H1 (cell line): ENCODE measurements around the gene EPDR1. TPM values are rescaled to one million over a fixed set of nuclear protein-coding genes. Genes with fewer than 3 reads are reported as not detected.

Experiments used
- CTCF ChIA-PET: fragments of 300-600 bp; sonication (Branson Sonifier 250); formaldehyde crosslinking; loops from one replicate; lab custom pipeline; 2021; ENCODE audit not compliant: partially characterized antibody; lab: Charles Lee
- POLR2A ChIA-PET: fragments of 300-600 bp; sonication (Branson Sonifier 250); formaldehyde crosslinking; loops from one replicate; lab custom pipeline; 2021; ENCODE audit warnings: inconsistent platforms; ENCODE audit not compliant: partially characterized antibody; lab: Charles Lee
- DNase-seq, 2 experiments: peaks; one replicate each; pipeline versions ENCODE4 v3.0.0 to v3.0.0-alpha.2; 2010 to 2022; ENCODE audit warnings: low spot score in 2 of 2, low read depth in 1 of 2, mixed read lengths in 1 of 2
- FAIRE-seq: peaks from 2 replicates; lab custom pipeline; 2011; peaks lifted over from hg19 to GRCh38; lab: Jason Lieb, UNC
- H2AFZ ChIP-seq: 2 replicates; pipeline ENCODE4 v1.8.1; 2012; ENCODE audit warnings: low read length, inconsistent platforms
- H2AK5ac ChIP-seq: 2 replicates; pipeline ENCODE4 v1.6.1; 2013; ENCODE audit warnings: low read depth, low read length
- H2BK120ac ChIP-seq: replicated peaks from 2 replicates; pipeline ENCODE3; 2013; ENCODE audit warnings: low read depth, low read length, inconsistent platforms
- H2BK12ac ChIP-seq: 2 replicates; pipeline ENCODE4 v1.6.1; 2013; ENCODE audit warnings: low read depth, low read length
- H2BK15ac ChIP-seq: 2 replicates; pipeline ENCODE4 v1.6.1; 2013; ENCODE audit warnings: low read length
- H2BK20ac ChIP-seq: 2 replicates; pipeline ENCODE4 v1.6.1; 2013; ENCODE audit warnings: low read length
- H2BK5ac ChIP-seq: 2 replicates; pipeline ENCODE4 v1.6.1; 2013; ENCODE audit warnings: low read depth, low read length
- H3K14ac ChIP-seq: 2 replicates; pipeline ENCODE4 v1.6.1; 2013; ENCODE audit warnings: inconsistent platforms; ENCODE audit not compliant: insufficient read length
- H3K18ac ChIP-seq: 2 replicates; pipeline ENCODE4 v1.6.1; 2013; ENCODE audit warnings: low read length; ENCODE audit errors: extremely low read depth
- H3K23ac ChIP-seq: 2 replicates; pipeline ENCODE4 v1.6.1; 2013; ENCODE audit warnings: inconsistent platforms; ENCODE audit not compliant: insufficient read length
- H3K23me2 ChIP-seq: 2 replicates; pipeline ENCODE4 v1.6.1; 2013; ENCODE audit warnings: low read depth, low read length
- H3K27ac ChIP-seq: 2 replicates; pipeline ENCODE4 v1.6.1; 2011; ENCODE audit warnings: low read depth, low read length, inconsistent platforms
- H3K27me3 ChIP-seq, 4 experiments: replicated peaks in 1 of 4; 1 replicate in 1 of 4; 2 replicates in 3 of 4; pipeline versions ENCODE4 v1.6.1 to v1.8.1; 2011 to 2013; ENCODE audit warnings: low read length in 3 of 4, mild to moderate bottlenecking in 3 of 4, inconsistent platforms in 2 of 4, mixed read lengths in 2 of 4, moderate library complexity in 1 of 4; ENCODE audit not compliant: control insufficient read depth in 3 of 4, insufficient read depth in 3 of 4; ENCODE audit errors: extremely low read depth in 1 of 4
- H3K36me3 ChIP-seq, 4 experiments: 2 replicates each; pipeline versions ENCODE4 v1.6.1 to v1.8.1; 2011 to 2013; ENCODE audit warnings: mild to moderate bottlenecking in 4 of 4, low read length in 3 of 4, moderate library complexity in 2 of 4, control low read depth in 1 of 4, inconsistent platforms in 1 of 4; ENCODE audit not compliant: insufficient read depth in 4 of 4, control insufficient read depth in 2 of 4
- H3K4ac ChIP-seq: replicated peaks from 2 replicates; pipeline ENCODE3; 2013; ENCODE audit warnings: low read length, low read depth, mixed read lengths, inconsistent platforms; ENCODE audit not compliant: insufficient read length
- H3K4me1 ChIP-seq, 4 experiments: replicated peaks in 1 of 4; 1 replicate in 1 of 4; 2 replicates in 3 of 4; pipeline versions ENCODE4 v1.6.1 to v1.8.1; 2011 to 2013; ENCODE audit warnings: low read length in 3 of 4, inconsistent platforms in 2 of 4, mixed read lengths in 1 of 4; ENCODE audit not compliant: insufficient read depth in 4 of 4, control insufficient read depth in 3 of 4
- H3K4me2 ChIP-seq, 2 experiments: 2 replicates each; pipeline versions ENCODE4 v1.6.1 to v1.8.1; 2011 to 2013; ENCODE audit warnings: low read depth in 2 of 2, low read length in 2 of 2, control low read depth in 1 of 2, inconsistent platforms in 1 of 2, mild to moderate bottlenecking in 1 of 2; ENCODE audit not compliant: insufficient read depth in 1 of 2
- H3K4me3 ChIP-seq, 4 experiments: fragments of 200-600, 300-600 bp in 1 of 4; sonication (generic), shearing (Covaris generic), sonication (Bioruptor Twin) in 1 of 4; 2 replicates each; pipeline versions ENCODE4 v1.5.1 to v1.8.1; 2011 to 2016; ENCODE audit warnings: low read length in 4 of 4, low read depth in 3 of 4, control low read depth in 2 of 4, inconsistent platforms in 2 of 4, mild to moderate bottlenecking in 2 of 4, mixed read lengths in 1 of 4, moderate library complexity in 1 of 4; ENCODE audit not compliant: insufficient read depth in 2 of 4; ENCODE audit errors: extremely low read depth in 1 of 4
- H3K56ac ChIP-seq: replicated peaks from 2 replicates; pipeline ENCODE3; 2013; ENCODE audit warnings: low read depth, mild to moderate bottlenecking, mixed read lengths, low read length, inconsistent platforms; ENCODE audit not compliant: insufficient read length
- H3K79me1 ChIP-seq: 2 replicates; pipeline ENCODE4 v1.6.1; 2013; ENCODE audit warnings: low read depth, low read length, control low read depth
- H3K79me2 ChIP-seq, 2 experiments: 2 replicates each; pipeline versions ENCODE4 v1.6.1 to v1.8.1; 2012 to 2013; ENCODE audit warnings: low read length in 2 of 2, mild to moderate bottlenecking in 2 of 2, inconsistent platforms in 1 of 2; ENCODE audit not compliant: insufficient read depth in 2 of 2, control insufficient read depth in 1 of 2
- H3K9ac ChIP-seq, 4 experiments: replicated peaks in 1 of 4; 1 replicate in 1 of 4; 2 replicates in 3 of 4; pipeline versions ENCODE4 v1.6.1 to v1.8.1; 2011 to 2013; ENCODE audit warnings: low read depth in 3 of 4, low read length in 3 of 4, control low read depth in 2 of 4, mild to moderate bottlenecking in 2 of 4, moderate library complexity in 2 of 4, inconsistent platforms in 1 of 4; ENCODE audit errors: extremely low read depth in 1 of 4
- H3K9me3 ChIP-seq, 2 experiments: 2 replicates each; pipeline versions ENCODE4 v1.6.1 to v1.8.1; 2012 to 2013; ENCODE audit warnings: mild to moderate bottlenecking in 2 of 2, moderate library complexity in 2 of 2, control low read depth in 1 of 2, inconsistent platforms in 1 of 2, low read depth in 1 of 2, low read length in 1 of 2, mixed read lengths in 1 of 2; ENCODE audit not compliant: insufficient read depth in 2 of 2
- H4K20me1 ChIP-seq, 2 experiments: replicated peaks in 1 of 2; 2 replicates each; pipeline versions ENCODE3 to v1.8.1; 2011 to 2013; ENCODE audit warnings: inconsistent platforms in 2 of 2, low read length in 2 of 2, mild to moderate bottlenecking in 1 of 2; ENCODE audit not compliant: insufficient read depth in 2 of 2, control insufficient read depth in 1 of 2
- H4K5ac ChIP-seq: 2 replicates; pipeline ENCODE4 v1.6.1; 2013; ENCODE audit warnings: low read length, low read depth, mixed read lengths, inconsistent platforms; ENCODE audit not compliant: insufficient read length
- H4K8ac ChIP-seq: 2 replicates; pipeline ENCODE4 v1.8.0; 2013; ENCODE audit warnings: mild to moderate bottlenecking, moderate library complexity, low read length, inconsistent platforms; ENCODE audit not compliant: insufficient read depth; ENCODE audit errors: extremely low read depth
- H4K91ac ChIP-seq: replicated peaks from 2 replicates; pipeline ENCODE3; 2013; ENCODE audit warnings: low read length, mixed read lengths, inconsistent platforms; ENCODE audit not compliant: insufficient read length
- CTBP2 ChIP-seq: IDR thresholded peaks from 2 replicates; pipeline ENCODE4 v1.7.0; 2011; ENCODE audit warnings: borderline replicate concordance, mild to moderate bottlenecking, moderate library complexity, mixed read lengths, low read length; ENCODE audit not compliant: insufficient read depth, insufficient read length
- POU5F1 ChIP-seq: IDR thresholded peaks from 2 replicates; pipeline ENCODE4 v1.6.1; 2011; ENCODE audit warnings: low read depth, mild to moderate bottlenecking, low read length, moderate library complexity
- RNF2 ChIP-seq: fragments of 200-900, 300-1000 bp; sonication (generic); IDR thresholded peaks from 2 replicates; pipeline ENCODE4 v1.7.1; 2016; ENCODE audit warnings: borderline replicate concordance, low read depth, mild to moderate bottlenecking, antibody characterized with exemption, low read length; ENCODE audit not compliant: poor library complexity, severe bottlenecking; ENCODE audit errors: missing control alignments
- WGBS, 2 experiments: shearing (Covaris generic) in 1 of 2; methylation state at CpG; one replicate each; pipeline versions ENCODE4 v1.1.6 to v1.1.7; 2013 to 2015; ENCODE audit warnings: low lambda C conversion rate in 2 of 2, mixed read lengths in 2 of 2, inconsistent platforms in 1 of 2, low coverage in 1 of 2, missing lambda C conversion rate in 1 of 2; ENCODE audit not compliant: insufficient replicate concordance in 2 of 2, insufficient coverage in 1 of 2, insufficient read length in 1 of 2; ENCODE audit errors: extremely low coverage in 1 of 2, missing lambda C conversion rate in 1 of 2; 5-methylcytosine and 5-hydroxymethylcytosine counted together
- polyA plus RNA-seq, 7 experiments: library from polyadenylated mRNA; depleted of rRNA in 3 of 7; stranded (reverse) in 5 of 7; unstranded in 2 of 7; fragments of >200 nt in 5 of 7; fragments of 200-250 nt in 2 of 7; gene quantifications; 1 replicate in 5 of 7; 2 replicates in 1 of 7; 4 replicates in 1 of 7; pipeline versions ENCODE4 v1.2.1 to v1.2.3, GENCODE V29; 2011 to 2013; ENCODE audit warnings: missing spikeins in 2 of 7, mixed read lengths in 2 of 7
- total RNA-seq: library from RNA; stranded (reverse); fragmentation: NEBNext Ultra II Directional; extraction: Animal tissue kit (Norgen Biotek cat#: 25700); gene quantifications from 2 replicates; pipeline ENCODE4 v1.2.1, GENCODE V29; 2021
- TF ChIP-seq, protein P1 (sequence below): IDR thresholded peaks from 2 replicates; pipeline ENCODE4 v1.6.1; 2012; ENCODE audit warnings: inconsistent platforms
- TF ChIP-seq, protein P2 (sequence below): IDR thresholded peaks from 2 replicates; pipeline ENCODE4 v1.6.1; 2011; ENCODE audit warnings: low read length, improper control_type of control experiment

Gene EPDR1
- total and polyA plus RNA-seq, 2 of the 8 experiments (the other 6 are each of a cell fraction or from before 2014, with no cell fraction given) = 6.4 to 8.2 TPM

DNA sequence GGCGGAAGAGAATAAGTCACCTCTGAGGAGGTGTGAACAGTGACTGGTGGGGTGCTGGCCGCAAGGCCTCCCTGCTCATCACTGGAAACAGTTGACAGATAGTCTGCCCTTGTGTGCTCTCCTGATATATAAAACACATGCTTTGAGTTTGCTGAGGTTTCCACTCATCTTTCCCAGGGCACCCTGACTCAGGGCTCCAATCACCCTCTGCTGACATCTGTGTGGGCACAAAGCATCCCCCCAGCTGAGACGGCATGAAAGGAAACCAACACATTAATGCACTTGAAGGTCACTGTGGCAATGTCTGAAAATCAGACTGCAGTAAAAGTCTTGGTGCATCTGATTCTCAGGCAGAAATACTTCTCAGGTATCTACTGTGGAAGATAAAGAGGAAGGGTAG lies 49.8 kb downstream of the EPDR1 start:
- Histone ChIP-seq H3K9ac (no peak overlapping the region), H3K79me2 (no peaks in the 10 kb centered on the region), H3K23me2 (no peaks in the 10 kb centered on the region), H3K4me2 (no peak overlapping the region), H4K20me1 (no peaks in the 10 kb centered on the region), H3K4me3 (no peak overlapping the region), H4K8ac (no peak overlapping the region), H3K79me1 (no peaks in the 10 kb centered on the region), H2BK120ac (no peak overlapping the region), H3K27me3 (no peaks in the 10 kb centered on the region), H3K36me3 (no peaks in the 10 kb centered on the region), H3K4me1 (no peaks in the 10 kb centered on the region), H3K23ac (no peak overlapping the region), H2BK20ac (no peak overlapping the region), H3K56ac (no peak overlapping the region), H3K9me3 (no peaks in the 10 kb centered on the region), H2BK5ac (no peak overlapping the region), H3K14ac (no peak overlapping the region), H2BK15ac (no peak overlapping the region), H3K27ac (no peak overlapping the region), H2AK5ac (no peak overlapping the region), H4K5ac (no peak overlapping the region), H2AFZ (no peak overlapping the region), H3K4ac (no peak overlapping the region), H3K18ac (no peak overlapping the region), H4K91ac (no peak overlapping the region), H2BK12ac (no peak overlapping the region)
- no peak for FAIRE-seq
- CTCF ChIA-PET = no interaction called here
- 95% methylated on average over 3 of the region's 3 CpGs; no CpG with 5 or more reads in 1 of the 2 experiments for WGBS, 2 experiments
- TF ChIP-seq POU5F1 = no peak
- TF ChIP-seq, protein P1, sequence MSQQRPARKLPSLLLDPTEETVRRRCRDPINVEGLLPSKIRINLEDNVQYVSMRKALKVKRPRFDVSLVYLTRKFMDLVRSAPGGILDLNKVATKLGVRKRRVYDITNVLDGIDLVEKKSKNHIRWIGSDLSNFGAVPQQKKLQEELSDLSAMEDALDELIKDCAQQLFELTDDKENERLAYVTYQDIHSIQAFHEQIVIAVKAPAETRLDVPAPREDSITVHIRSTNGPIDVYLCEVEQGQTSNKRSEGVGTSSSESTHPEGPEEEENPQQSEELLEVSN = no peak
- TF ChIP-seq RNF2 = no peak
- TF ChIP-seq, protein P2, sequence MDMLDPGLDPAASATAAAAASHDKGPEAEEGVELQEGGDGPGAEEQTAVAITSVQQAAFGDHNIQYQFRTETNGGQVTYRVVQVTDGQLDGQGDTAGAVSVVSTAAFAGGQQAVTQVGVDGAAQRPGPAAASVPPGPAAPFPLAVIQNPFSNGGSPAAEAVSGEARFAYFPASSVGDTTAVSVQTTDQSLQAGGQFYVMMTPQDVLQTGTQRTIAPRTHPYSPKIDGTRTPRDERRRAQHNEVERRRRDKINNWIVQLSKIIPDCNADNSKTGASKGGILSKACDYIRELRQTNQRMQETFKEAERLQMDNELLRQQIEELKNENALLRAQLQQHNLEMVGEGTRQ = no peak
- no peak for TF ChIP-seq CTBP2
- POLR2A ChIA-PET = no interaction called here
- no peak for DNase-seq
